Activated T-helper 1 cell treated with Interleukin-2 at 50 U/mL for 16 hours (primary cell): Measurements from ENCODE around the gene MYL5.
"Not testable (repeated sequence)": the region's sequence is repeated elsewhere in the genome, so short reads cannot be mapped to it uniquely, and the experiment has no call there.

ENCODE experiments used
- DNase-seq: peaks from one replicate; pipeline ENCODE4 v3.0.0-alpha.2; 2020; ENCODE audit warnings: low read depth

The MYL5 gene

DNA sequence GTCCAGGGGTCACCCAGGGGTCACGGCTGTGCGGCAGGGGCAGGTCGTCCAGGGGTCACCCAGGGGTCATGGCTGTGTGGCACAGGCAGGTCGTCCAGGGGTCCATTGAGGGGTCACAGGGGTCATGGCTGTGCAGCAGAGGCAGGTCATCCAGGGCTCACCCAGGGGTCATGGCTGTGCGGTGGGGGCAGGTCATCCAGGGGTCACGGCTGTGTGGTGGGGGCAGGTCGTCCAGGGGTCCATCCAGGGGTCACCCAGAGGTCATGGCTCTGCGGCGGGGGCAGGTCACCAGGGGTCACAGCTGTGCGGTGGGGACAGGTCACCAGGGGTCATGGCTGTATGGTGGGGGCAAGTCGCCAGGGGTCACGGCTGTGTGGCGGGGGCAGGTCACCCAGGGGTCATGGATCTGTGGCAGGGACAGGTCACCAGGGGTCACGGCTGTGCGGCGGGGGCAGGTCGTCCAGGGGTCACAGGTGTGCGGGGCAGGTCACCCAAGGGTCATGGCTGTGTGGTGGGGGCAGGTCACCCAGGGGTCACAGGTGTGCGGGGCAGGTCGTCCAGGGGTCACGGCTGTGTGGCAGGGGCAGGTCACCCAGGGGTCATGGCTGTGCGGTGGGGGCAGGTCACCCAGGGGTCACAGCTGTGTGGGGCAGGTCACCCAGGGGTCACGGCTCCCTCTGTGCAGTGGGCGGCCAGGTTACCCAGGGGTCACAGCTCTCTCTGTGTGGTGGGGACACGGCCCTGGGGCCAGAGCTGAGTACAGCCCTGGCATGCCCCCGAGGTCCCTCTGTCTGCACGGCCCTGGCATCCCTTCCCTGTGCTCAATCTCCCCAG, 16.3 kb upstream of the MYL5 start:
- DNase-seq: no peak

GRCh38 chr4:658681-659667, 15.4 kb upstream of the MYL5 start:
- DNase-seq: no peak

- no peak for DNase-seq
Observed at GRCh38 chr4:659851-660250, 14.5 kb upstream of the MYL5 start.

DNA sequence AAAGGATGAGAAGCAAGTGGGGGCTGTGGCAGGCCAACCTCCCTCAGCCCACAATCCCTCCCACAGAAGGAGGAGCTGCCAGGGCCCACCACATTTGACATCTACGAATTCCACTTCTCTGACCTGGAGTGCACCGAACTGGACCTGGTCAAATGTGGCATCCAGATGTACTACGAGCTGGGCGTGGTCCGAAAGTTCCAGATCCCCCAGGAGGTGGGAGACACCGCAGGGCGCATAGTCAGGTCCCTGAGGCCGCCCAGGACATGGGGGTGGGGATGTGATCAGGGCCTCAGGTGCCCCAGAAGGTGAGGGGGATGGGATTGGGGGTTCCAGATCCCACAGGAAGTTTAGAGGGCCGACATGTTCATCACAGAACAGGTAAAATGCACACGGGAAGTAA, 13.9 kb upstream of the MYL5 start:
- no peak for DNase-seq

DNA sequence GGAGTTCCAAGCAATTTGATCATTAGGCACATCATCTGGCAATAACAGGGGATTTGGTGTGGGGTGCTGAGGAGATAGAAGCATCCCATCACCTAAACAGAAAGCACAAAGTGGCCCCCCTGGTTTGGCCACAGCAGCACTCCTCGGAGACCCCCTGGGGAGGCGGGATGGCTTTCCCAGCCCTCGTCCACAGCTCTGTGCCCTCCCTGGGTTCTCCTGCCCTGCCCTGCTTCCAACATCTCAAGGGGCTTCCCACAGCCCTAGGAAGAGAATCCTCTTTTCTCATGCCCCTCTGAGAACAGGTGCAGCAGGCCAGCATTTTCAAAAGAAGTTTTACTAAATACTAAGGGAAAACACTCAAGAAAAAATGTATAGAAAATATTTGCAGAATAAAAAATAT, 13.1 kb upstream of the MYL5 start:
- DNase-seq: no peak

GRCh38 chr4:661881-662761, 12.2 kb upstream of the MYL5 start:
- DNase-seq: no peak

DNA sequence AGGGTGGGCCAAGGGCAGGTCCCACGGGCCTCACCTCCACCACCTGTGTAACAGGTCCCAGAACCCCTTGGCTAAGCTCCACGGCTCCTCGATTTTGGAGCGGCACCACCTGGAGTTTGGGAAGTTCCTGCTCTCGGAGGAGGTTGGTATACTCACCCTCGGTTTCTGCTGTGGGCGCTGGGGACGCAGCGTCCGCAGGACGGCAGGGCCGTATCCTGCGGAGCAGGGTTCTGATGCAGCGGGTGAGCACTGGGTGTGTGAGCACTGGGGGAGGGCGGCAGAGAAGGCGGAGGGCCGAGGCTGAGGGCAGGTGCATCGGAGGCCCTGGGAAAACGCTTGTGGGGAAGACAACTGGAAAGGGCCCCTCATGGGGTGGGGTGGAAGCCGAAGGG, 11.3 kb upstream of the MYL5 start:
- DNase-seq: no peak

DNA sequence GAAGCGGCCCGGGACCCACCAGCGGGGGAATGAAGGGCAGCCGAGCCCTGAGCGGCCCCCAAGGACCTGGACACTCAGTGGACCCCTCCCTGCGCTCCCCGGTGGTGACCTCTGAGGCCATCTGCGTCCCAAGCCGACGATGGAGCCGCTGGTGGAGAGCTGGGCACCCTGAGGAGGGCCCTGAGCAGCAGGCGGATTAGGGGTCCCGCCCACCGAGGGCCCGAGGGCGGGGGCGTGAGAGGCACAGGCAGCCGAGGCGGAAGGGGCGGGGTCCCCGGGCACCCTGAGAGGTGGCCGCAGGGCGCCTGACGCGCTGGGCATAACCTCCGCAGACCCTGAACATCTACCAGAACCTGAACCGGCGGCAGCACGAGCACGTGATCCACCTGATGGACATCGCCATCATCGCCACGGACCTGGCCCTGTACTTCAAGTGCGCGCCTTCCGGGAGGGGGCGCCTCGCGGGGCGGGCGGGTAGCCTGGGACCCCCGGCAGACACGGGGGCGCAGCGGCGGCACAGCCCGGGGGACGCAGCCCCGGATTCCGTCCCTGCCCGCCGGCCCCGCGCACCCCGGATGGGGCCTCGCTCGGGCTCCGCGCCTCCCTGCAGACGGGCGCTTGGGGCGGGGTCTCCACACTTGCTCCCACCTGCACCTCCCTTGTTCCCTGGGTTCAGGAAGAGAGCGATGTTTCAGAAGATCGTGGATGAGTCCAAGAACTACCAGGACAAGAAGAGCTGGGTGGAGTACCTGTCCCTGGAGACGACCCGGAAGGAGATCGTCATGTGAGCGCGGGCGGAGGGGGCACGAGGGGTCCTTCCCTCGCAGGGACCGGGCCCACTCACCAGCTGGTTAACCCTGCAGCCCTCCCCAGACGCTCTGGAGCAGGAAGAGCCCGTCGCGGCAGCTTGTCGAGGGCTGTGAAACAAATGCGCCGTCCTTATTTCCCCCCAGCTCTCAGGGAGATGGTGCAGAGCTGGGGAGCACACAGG, 10.6 kb upstream of the MYL5 start:
- peak; percentile 66 for DNase-seq

GRCh38 chr4:664713-665231, 9.6 kb upstream of the MYL5 start:
- no peak for DNase-seq

GRCh38 chr4:665381-665750, 9.0 kb upstream of the MYL5 start:
- no peak for DNase-seq

DNA sequence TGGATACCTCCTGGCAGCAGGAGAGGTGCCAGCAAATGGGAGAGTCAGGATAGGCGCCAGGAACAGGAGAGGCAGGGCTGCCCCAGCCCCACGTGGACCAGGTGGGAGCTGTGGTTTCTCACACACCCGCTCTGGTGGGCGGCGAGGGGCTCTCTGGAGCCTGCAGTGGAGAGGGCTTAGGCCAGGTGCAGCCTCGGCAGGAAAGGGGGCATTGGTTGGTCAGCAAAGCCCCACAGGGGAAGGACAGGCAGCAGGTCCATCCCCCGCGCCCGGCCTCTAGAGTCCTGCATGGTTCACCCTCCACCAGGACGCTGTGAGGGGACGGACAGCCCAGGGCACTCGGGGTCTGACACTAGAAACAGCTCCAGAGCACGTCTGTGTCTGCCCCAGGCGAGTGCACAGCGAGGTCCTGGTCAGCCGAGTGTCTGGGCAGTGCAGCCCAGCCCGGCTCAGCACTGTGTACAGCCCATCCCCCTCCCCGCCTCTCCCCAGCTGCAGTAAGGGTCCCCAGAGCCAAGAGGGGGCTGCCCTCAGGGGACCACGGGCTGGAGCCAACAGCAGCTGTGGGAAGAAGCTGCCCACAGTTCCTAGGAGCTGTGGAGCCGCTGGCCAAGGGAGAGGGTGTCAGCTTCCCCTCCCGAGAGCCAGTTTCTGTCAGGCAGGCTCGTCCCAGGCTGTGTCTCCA, 8.4 kb upstream of the MYL5 start:
- DNase-seq: no peak

GRCh38 chr4:666436-666810, 7.9 kb upstream of the MYL5 start:
- DNase-seq: no peak

GRCh38 chr4:666822-667544, 7.4 kb upstream of the MYL5 start:
- DNase-seq: no peak

DNA sequence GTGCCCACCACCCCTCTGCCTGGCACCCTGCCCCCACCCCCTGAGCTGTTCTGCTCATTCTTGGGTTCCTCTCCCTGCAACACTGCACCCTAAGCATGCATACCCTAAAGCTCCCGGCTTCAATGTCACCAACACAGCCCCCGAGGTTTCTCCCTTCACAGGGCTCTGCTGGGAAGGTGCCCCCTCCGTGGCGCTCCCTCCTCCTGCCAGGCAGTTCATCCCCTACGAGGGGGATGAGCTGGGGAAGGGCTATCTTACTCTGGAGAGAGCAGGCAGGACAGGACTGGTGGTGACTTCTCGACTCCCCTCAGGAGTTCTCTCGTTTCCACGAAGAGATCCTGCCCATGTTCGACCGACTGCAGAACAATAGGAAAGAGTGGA, 6.8 kb upstream of the MYL5 start:
- no peak for DNase-seq

DNA sequence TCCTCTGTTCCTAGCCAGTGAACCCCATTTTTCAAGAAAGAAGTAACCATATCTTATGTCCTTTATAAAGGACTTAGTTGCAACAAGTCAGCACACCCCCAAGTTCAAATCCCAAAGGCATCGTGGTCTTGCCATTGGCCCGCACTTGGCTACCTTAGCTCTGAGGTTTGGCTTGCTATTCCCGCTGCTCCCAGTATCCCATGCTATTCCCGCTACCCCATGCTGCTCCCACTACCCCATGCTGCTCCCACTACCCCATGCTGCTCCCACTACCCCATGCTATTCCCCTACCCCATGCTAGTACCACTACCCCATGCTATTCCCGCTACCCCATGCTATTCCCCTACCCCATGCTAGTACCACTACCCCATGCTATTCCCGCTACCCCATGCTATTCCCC, 6.1 kb upstream of the MYL5 start:
- DNase-seq: not testable (repeated sequence)

DNA sequence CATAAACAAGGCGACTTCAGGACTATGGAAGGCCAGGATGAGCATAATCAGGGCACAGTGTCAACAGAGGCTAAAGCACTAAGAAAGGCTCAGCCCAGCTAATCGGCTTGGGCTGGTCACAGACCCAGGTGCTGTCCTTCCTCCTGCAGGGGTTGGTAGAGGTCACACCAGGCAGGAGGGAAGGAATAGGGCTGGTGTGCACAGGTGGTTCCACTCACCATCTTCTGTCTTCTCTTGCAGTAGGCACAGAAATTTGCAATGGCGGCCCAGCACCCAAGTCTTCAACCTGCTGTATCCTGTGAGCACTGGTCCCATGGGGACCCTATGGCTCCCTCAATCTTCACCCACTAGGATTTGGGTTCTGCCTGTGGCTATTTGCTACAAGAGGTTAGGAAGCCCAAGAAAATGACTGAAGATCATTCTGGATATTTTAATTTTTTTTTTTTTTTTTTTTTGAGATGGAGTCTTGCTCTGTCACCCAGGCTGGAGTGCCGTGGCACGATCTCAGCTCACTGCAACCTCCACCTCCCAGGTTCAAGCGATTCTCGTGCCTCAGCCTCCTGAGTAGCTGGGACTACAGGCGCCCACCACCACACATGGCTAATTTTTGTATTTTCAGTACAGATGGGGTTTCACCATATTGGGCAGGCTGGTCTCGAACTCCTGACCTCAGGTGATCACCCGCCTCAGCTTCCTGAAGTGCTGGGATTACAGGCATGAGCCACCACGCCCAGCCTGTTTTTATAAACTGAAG, 4.4 kb upstream of the MYL5 start:
- DNase-seq: not testable (repeated sequence)

- DNase-seq: no peak
Observed at GRCh38 chr4:671769-672168, 2.6 kb upstream of the MYL5 start.

DNA sequence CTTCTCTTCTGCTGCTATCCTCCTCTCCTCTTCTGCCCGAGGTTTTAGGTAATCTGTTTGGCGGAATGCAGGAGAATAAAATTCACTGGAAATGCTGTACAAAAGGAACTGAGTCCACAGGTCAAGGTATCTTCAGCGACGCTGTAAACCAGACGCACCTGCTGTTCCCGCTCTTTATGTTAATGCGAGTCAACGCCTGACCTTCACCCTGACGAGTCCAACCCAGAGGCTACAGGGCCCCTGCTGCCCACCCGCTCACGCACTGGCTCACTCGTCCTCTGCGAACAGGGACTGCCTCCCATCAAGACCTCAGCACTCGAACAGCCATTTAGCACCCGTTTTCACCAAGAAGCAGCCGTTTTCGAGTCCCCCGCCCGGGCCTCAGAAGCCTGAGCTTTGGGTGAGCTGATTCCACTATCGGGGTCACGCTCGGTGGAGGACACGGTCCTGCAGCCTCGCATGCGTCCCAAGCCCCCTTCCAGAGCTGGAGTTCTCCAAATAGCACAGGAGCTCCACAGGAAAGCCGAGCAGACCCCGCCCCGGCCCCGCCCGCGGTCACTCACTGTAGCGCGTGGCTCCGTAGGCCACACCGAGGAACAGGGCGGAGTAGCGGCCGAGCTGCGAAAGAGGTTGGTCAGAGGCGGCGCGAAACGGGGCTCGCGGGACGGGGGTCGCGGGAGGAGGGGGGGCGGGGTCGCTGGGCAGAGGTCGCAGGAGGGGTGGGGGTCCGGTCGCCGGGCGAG, 822 bp upstream of the MYL5 start:
- DNase-seq: no peak
